Gastroesophageal sphincter (tissue), 3 donors: ENCODE results near the gene C1GALT1C1L.
"Not testable (repeated sequence)": the region's sequence is repeated elsewhere in the genome, so short reads cannot be mapped to it uniquely, and the experiment has no call there.

Experiments
- EP300 ChIP-seq: sonication (generic); formaldehyde crosslinking; IDR thresholded peaks from one replicate; pipeline ENCODE4 v1.6.1; 2017; ENCODE audit warnings: antibody characterized with exemption, mild to moderate bottlenecking
- POLR2A ChIP-seq, 2 donors: fragments of 450-650 bp; IDR thresholded peaks; one replicate each; pipeline ENCODE4 v1.6.1; 2017; ENCODE audit warnings: antibody characterized with exemption in 2 of 2, mild to moderate bottlenecking in 2 of 2, moderate library complexity in 1 of 2
- TF ChIP-seq, protein P1 (sequence below), 4 experiments: fragments of 200-600 bp in 2 of 4; fragments of 450-650 bp in 2 of 4; sonication (generic) in 1 of 4; IDR thresholded peaks; one replicate each; pipeline ENCODE4 v1.5.1; 2017 to 2019; ENCODE audit warnings: antibody characterized with exemption in 4 of 4, mild to moderate bottlenecking in 2 of 4, moderate library complexity in 2 of 4

DNA sequence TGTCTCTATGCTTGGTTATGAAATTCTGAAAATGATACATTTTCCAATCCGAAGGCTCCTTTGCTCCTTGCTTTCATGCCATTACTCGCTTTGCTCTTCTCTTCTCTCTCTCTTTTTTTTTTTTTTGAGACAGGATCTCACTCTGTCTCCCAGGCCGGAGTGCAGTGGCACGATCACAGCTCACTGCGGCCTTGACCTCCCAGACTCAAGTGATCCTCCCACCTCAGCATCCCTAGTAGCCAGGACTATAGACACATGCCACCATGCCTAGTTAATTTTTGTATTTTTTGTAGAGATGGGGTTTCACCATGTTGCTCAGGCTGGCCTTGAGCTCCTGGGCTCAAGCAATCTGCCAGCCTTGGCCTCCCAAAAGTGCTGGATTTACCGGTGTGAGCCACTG, 21.9 kb upstream of the C1GALT1C1L start:
- TF ChIP-seq, protein P1, sequence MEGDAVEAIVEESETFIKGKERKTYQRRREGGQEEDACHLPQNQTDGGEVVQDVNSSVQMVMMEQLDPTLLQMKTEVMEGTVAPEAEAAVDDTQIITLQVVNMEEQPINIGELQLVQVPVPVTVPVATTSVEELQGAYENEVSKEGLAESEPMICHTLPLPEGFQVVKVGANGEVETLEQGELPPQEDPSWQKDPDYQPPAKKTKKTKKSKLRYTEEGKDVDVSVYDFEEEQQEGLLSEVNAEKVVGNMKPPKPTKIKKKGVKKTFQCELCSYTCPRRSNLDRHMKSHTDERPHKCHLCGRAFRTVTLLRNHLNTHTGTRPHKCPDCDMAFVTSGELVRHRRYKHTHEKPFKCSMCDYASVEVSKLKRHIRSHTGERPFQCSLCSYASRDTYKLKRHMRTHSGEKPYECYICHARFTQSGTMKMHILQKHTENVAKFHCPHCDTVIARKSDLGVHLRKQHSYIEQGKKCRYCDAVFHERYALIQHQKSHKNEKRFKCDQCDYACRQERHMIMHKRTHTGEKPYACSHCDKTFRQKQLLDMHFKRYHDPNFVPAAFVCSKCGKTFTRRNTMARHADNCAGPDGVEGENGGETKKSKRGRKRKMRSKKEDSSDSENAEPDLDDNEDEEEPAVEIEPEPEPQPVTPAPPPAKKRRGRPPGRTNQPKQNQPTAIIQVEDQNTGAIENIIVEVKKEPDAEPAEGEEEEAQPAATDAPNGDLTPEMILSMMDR (IDR thresholded peaks at IDR 0.05): not testable (repeated sequence)
- not testable (repeated sequence) for TF ChIP-seq EP300; POLR2A (IDR thresholded peaks at IDR 0.05)
